ENCODE data around the gene TM9SF1. TPM values are rescaled to one million over a fixed set of nuclear protein-coding genes. Genes with fewer than 3 reads are reported as not detected.

The TM9SF1 gene
- total RNA-seq, 1 donor from 2014 or later, result 30.5 TPM

DNA sequence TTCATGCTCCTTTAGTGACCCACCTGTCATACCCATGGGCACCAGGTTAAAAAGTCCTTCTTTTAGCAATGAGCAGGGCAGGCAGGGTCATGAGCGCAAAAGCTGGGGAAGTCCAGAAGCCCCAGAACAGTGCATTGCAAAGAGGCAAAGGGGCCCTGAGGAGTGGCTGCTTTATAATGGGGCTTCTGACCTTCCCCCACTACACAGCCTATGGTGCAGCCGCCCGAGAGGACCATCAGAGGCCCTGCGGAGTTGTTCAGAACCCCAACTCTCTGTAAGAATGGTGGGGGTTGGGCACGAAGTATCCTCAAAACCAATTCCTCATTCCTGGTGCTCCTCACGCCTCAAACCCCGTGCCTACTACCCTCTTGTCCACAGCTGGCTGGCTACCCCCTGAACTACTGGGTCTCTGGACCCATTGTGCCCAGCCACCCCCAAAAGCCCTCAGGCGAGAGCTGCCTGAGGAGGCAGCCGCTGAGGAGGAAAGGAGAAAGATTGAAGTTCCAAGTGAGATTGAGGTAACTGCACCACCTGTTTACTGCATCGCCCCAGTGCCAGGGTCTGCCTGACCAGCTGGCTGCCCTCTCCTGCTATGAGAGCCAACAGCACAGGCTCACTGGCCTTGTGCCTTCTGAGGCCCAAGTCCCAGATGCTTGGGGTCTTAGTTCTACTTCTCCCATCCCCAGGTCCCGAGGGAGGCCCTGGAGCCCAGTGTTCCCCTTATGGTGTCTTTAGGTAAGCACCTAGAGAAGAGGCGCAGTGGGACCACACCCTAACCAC, 16.7 kb downstream of the TM9SF1 start:
- Histone ChIP-seq H3K4me3 (no peak overlapping the region), H3K4me2 (no peak overlapping the region), H3K36me3 (no peaks in the 10 kb centered on the region), H3K27me3 (no peaks in the 10 kb centered on the region), H3K79me2 (ENCODE audit: low read depth) (no peaks in the 10 kb centered on the region), H4K20me1 (ENCODE audit: low read depth) (peaks cover 14% of the 10 kb centered on the region), H3F3A (ENCODE audit: low read depth) (peaks cover 7% of the 10 kb centered on the region), H3K9ac (no peak overlapping the region), H3K9me3 (ENCODE audit: low read depth) (no peaks in the 10 kb centered on the region), H3K27ac (no peak overlapping the region), H2AFZ (replicated peaks) (no peak overlapping the region), H3K4me1 (no peaks in the 10 kb centered on the region)
- peaks cover 18% of the 10 kb centered on the region for H3K36me3 Mint-ChIP-seq
- DNase-seq (ENCODE audit: low spot score), result no peak
- H3K4me3 Mint-ChIP-seq, result no peak overlapping the region
- H3K27me3 Mint-ChIP-seq (ENCODE audit: insufficient read depth, low read depth), result peaks cover 2% of the 10 kb centered on the region
- H3K4me1 Mint-ChIP-seq, result peaks cover 3% of the 10 kb centered on the region
- TF ChIP-seq EZH2 (IDR thresholded peaks at IDR 0.05) (no peak), EZH2phosphoT487 (IDR thresholded peaks at IDR 0.05) (no peak)
- TF ChIP-seq, protein P1, sequence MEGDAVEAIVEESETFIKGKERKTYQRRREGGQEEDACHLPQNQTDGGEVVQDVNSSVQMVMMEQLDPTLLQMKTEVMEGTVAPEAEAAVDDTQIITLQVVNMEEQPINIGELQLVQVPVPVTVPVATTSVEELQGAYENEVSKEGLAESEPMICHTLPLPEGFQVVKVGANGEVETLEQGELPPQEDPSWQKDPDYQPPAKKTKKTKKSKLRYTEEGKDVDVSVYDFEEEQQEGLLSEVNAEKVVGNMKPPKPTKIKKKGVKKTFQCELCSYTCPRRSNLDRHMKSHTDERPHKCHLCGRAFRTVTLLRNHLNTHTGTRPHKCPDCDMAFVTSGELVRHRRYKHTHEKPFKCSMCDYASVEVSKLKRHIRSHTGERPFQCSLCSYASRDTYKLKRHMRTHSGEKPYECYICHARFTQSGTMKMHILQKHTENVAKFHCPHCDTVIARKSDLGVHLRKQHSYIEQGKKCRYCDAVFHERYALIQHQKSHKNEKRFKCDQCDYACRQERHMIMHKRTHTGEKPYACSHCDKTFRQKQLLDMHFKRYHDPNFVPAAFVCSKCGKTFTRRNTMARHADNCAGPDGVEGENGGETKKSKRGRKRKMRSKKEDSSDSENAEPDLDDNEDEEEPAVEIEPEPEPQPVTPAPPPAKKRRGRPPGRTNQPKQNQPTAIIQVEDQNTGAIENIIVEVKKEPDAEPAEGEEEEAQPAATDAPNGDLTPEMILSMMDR (IDR thresholded peaks at IDR 0.05), result no peak
- no peaks in the 10 kb centered on the region for H3K9me3 Mint-ChIP-seq
- H3K27ac Mint-ChIP-seq, result no peak overlapping the region

DNA sequence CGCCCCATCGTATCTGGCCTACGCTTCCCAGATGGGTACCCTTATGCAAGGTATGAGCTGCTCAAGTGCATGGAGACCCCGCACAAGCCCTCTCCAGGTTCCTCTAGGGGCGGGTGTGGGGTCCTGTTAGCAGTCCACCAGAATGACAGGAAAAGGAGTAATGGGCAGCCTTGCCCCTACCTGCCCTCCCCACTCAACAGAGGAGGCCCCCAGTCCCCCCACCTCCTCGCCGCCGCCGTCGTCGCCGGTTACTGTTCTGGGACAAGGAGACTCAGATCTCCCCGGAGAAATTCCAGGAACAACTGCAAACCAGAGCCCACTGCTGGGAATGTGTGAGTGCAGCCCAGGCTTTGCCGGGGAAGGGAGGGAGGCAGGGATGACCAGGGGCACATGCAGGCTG, 17.4 kb downstream of the TM9SF1 start:
- Histone ChIP-seq H3K79me2 (ENCODE audit: low read depth) (peaks cover 7% of the 10 kb centered on the region), H3K4me1 (peaks cover 4% of the 10 kb centered on the region), H3F3A (ENCODE audit: low read depth) (peaks cover 7% of the 10 kb centered on the region), H4K20me1 (ENCODE audit: low read depth) (peaks cover 21% of the 10 kb centered on the region), H2AFZ (replicated peaks) (no peak overlapping the region), H3K36me3 (no peaks in the 10 kb centered on the region), H3K9ac (no peak overlapping the region), H3K4me2 (no peak overlapping the region), H3K4me3 (no peak overlapping the region), H3K9me3 (ENCODE audit: low read depth) (no peaks in the 10 kb centered on the region), H3K27me3 (no peaks in the 10 kb centered on the region), H3K27ac (no peak overlapping the region)
- no peak overlapping the region for H3K4me3 Mint-ChIP-seq
- no peak for TF ChIP-seq EZH2phosphoT487 (IDR thresholded peaks at IDR 0.05)
- no peak for TF ChIP-seq EZH2 (IDR thresholded peaks at IDR 0.05)
- TF ChIP-seq, protein P1 (IDR thresholded peaks at IDR 0.05), result no peak
- H3K27ac Mint-ChIP-seq, result no peak overlapping the region
- H3K9me3 Mint-ChIP-seq, result peaks cover 2% of the 10 kb centered on the region
- peaks cover 15% of the 10 kb centered on the region for H3K36me3 Mint-ChIP-seq
- H3K27me3 Mint-ChIP-seq (ENCODE audit: insufficient read depth, low read depth), result no peaks in the 10 kb centered on the region
- no peak for DNase-seq (ENCODE audit: low spot score)
- H3K4me1 Mint-ChIP-seq, result peaks cover 3% of the 10 kb centered on the region

DNA sequence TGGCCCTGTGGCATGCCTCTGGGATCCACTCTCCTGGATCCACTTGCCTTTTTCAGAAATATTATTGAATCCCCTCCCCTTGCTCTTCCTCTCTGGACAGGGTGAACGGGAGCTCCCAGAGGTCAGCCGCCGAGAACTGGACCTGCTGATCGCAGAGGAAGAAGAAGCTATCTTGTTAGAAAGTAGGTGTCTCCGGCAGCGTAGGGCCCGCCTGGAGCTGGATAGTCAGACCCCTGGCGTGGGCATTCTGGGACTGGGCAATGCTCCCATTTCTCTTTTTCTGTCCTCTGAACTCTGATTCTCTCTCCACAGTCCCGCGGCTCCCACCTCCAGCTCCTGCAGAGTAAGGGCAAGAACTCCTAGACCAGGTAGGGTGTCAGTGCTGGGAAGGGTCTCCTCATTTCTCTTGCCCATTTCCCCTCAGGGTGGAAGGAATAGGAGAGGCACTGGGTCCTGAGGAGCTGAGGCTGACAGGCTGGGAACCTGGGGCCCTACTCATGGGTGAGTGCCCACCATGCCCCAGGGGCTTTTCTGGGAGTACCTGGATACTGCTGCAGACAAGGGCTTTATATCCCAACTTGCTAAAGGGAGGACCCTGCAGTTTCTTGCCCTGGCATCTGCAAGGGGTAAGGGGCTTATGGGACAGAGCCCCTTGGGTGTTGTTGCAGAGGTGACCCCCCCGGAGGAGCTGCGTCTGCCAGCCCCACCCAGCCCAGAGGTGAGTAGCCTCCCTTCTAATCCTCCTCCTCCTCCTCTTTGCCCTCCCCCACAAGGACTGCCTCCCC, 18.0 kb downstream of the TM9SF1 start:
- H3K27ac Mint-ChIP-seq, result peak overlapping the region; percentile 37

More for the DNA sequence above, 18.0 kb downstream of the TM9SF1 start:
- no peak for DNase-seq (ENCODE audit: low spot score)
- no peak overlapping the region for H3K4me3 Mint-ChIP-seq
- H3K4me2 ChIP-seq, result no peak overlapping the region
- peaks cover 13% of the 10 kb centered on the region for H3K79me2 ChIP-seq (ENCODE audit: low read depth)
- H2AFZ ChIP-seq (replicated peaks), result no peak overlapping the region
- H3K9me3 Mint-ChIP-seq, result peaks cover 3% of the 10 kb centered on the region
- peaks cover 10% of the 10 kb centered on the region for H3F3A ChIP-seq (ENCODE audit: low read depth)
- no peaks in the 10 kb centered on the region for H3K9me3 ChIP-seq (ENCODE audit: low read depth)
- H3K27ac ChIP-seq, result no peak overlapping the region
- no peak for TF ChIP-seq EZH2phosphoT487 (IDR thresholded peaks at IDR 0.05)
- TF ChIP-seq, protein P1 (IDR thresholded peaks at IDR 0.05), result no peak
- TF ChIP-seq EZH2 (IDR thresholded peaks at IDR 0.05), result no peak
- H3K4me1 Mint-ChIP-seq, result peaks cover 4% of the 10 kb centered on the region
- H4K20me1 ChIP-seq (ENCODE audit: low read depth), result peaks cover 22% of the 10 kb centered on the region
- no peaks in the 10 kb centered on the region for H3K27me3 ChIP-seq
- H3K9ac ChIP-seq, result peak overlapping the region; percentile 13
- H3K36me3 ChIP-seq, result no peaks in the 10 kb centered on the region
- H3K4me1 ChIP-seq, result peaks cover 5% of the 10 kb centered on the region
- H3K27me3 Mint-ChIP-seq (ENCODE audit: insufficient read depth, low read depth), result no peaks in the 10 kb centered on the region
- H3K36me3 Mint-ChIP-seq, result peaks cover 11% of the 10 kb centered on the region
- no peak overlapping the region for H3K4me3 ChIP-seq
